ENCODE measurements around the gene WDR17.

The WDR17 gene

DNA sequence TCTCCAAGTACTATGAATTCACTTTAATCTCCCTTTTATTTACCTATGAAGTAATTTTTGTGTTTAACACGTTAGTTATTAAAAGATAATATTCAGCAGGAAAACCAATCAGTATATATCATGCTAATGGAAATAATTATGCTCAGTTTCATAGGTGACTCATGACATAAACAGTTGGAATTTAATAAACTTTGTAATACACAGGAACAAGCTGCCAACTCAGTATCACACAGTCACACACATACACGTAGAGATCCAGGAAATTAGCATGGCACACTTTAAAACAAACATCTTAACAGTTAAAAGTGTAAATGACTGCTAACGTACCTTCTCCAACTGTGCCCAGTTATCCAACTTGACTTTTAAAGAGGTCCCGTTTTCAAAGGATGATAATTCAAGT lies 127.5 kb downstream of the WDR17 start:
- DNase-seq (ENCODE audit: low read depth in 2 of 2): peak; percentile 33 to 64
- H3K4me3 ChIP-seq (replicated peaks in 1 of 2; ENCODE audit: low read depth in 2 of 2, low read length in 2 of 2): no peak overlapping the region
- TF ChIP-seq, protein P1, sequence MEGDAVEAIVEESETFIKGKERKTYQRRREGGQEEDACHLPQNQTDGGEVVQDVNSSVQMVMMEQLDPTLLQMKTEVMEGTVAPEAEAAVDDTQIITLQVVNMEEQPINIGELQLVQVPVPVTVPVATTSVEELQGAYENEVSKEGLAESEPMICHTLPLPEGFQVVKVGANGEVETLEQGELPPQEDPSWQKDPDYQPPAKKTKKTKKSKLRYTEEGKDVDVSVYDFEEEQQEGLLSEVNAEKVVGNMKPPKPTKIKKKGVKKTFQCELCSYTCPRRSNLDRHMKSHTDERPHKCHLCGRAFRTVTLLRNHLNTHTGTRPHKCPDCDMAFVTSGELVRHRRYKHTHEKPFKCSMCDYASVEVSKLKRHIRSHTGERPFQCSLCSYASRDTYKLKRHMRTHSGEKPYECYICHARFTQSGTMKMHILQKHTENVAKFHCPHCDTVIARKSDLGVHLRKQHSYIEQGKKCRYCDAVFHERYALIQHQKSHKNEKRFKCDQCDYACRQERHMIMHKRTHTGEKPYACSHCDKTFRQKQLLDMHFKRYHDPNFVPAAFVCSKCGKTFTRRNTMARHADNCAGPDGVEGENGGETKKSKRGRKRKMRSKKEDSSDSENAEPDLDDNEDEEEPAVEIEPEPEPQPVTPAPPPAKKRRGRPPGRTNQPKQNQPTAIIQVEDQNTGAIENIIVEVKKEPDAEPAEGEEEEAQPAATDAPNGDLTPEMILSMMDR (IDR thresholded peaks at IDR 0.05; ENCODE audit: low read depth, low read length): no peak

GRCh38 chr4:176193938-176194337 lies 128.3 kb downstream of the WDR17 start:
- TF ChIP-seq, protein P1 (IDR thresholded peaks at IDR 0.05; ENCODE audit: low read depth, low read length): no peak
- peak in 1 of 2 donors; percentile 92 for DNase-seq (ENCODE audit: low read depth in 2 of 2)
- no peak overlapping the region for H3K4me3 ChIP-seq (replicated peaks in 1 of 2; ENCODE audit: low read depth in 2 of 2, low read length in 2 of 2)

- H3K4me3 ChIP-seq (replicated peaks in 1 of 2; ENCODE audit: low read depth in 2 of 2, low read length in 2 of 2): peak within 1 kb of the TSS; percentile 66 to 79
- DNase-seq (ENCODE audit: low read depth in 2 of 2): peak; percentile 93 to 95
These were observed 129.7 kb downstream of the WDR17 start, which contains the start of gene SPATA4 for GRCh38 chr4:176195184-176195978. SPATA4 (minus strand) TSS chr4:176195585; CDS start chr4:176195562, 23 bp downstream.

GRCh38 chr4:176198316-176198903 lies 132.8 kb downstream of the WDR17 start:
- no peak for DNase-seq (ENCODE audit: low read depth in 2 of 2)
- TF ChIP-seq, protein P1 (IDR thresholded peaks at IDR 0.05; ENCODE audit: low read depth, low read length): no peak
- H3K4me3 ChIP-seq (replicated peaks in 1 of 2; ENCODE audit: low read depth in 2 of 2, low read length in 2 of 2): no peak overlapping the region

More at GRCh38 chr4:176195184-176195978, 129.7 kb downstream of the WDR17 start, which contains the start of gene SPATA4:
- TF ChIP-seq, protein P1 (IDR thresholded peaks at IDR 0.05; ENCODE audit: low read depth, low read length): no peak

DNA sequence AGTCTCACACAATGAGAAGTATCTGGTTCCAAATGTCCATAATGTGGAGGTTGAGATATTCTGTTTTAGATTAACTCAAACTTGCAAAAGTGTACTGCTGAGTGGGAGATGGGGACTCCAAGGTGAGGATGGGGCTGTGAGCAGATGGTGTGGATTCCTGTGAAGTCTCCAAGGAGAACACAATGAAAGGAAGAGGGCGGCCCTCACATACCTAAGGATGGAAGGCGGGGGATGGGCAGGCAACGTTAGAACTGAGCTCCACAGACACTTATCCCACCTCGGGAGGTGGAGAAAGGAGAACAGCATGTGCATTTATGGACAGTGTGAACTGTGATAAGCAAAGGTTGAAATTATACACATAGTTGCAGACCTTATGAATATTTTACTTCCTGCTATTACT lies 139.7 kb downstream of the WDR17 start:
- TF ChIP-seq, protein P1 (IDR thresholded peaks at IDR 0.05; ENCODE audit: low read depth, low read length): no peak

DNA sequence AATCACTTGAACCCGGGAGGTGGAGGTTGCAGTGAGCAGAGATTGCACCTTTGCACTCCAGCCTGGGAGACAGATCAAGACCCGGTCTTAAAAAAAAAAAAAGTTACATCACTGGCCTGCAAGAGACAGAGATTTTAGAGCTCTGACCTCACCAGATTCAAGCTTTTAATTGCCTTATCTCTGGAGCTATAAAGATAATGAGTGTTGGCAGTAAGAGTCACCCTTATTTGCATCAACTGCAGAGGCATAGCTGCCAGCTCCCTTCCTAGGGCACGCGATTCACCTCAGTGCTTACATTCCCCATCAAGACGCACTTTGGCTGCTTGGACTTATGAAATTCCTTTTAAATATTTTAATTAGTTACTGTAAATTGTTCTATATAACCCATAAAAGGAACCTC lies 142.2 kb downstream of the WDR17 start:
- TF ChIP-seq, protein P1 (IDR thresholded peaks at IDR 0.05; ENCODE audit: low read depth, low read length): no peak
- no peak for DNase-seq (ENCODE audit: low read depth in 2 of 2)
- no peak overlapping the region for H3K4me3 ChIP-seq (replicated peaks in 1 of 2; ENCODE audit: low read depth in 2 of 2, low read length in 2 of 2)

More for the DNA sequence above, 139.7 kb downstream of the WDR17 start:
- no peak for DNase-seq (ENCODE audit: low read depth in 2 of 2)
- no peak overlapping the region for H3K4me3 ChIP-seq (replicated peaks in 1 of 2; ENCODE audit: low read depth in 2 of 2, low read length in 2 of 2)
